Measurements from ENCODE around the gene DHRSX. TPM values are rescaled to one million over a fixed set of nuclear protein-coding genes. Genes with fewer than 3 reads are reported as not detected.
A peak's percentile ranks its signal among the peaks of the same experiment; 100 is the strongest.

DHRSX gene
- total and polyA plus RNA-seq, 7 donors: 5.6 to 19.3 (median 9.6) TPM

GRCh38 chrX:2320089-2320488 lies 180.7 kb downstream of the DHRSX start:
- H3K27me3 ChIP-seq (ENCODE audit: insufficient read depth in 3 of 3, low read length in 2 of 3): no peaks in the 10 kb centered on the region

GRCh38 chrX:2318371-2318770 lies 182.4 kb downstream of the DHRSX start:
- H3K27me3 ChIP-seq (ENCODE audit: insufficient read depth in 3 of 3, low read length in 2 of 3): no peaks in the 10 kb centered on the region
- TF ChIP-seq CTCF (IDR thresholded peaks at IDR 0.05): no peak
- WGBS, 3 donors: 82 to 85% (median 84%) methylated on average over 10 of the region's 10 CpGs
- no peaks in the 10 kb centered on the region for H3K4me1 ChIP-seq
- H3K36me3 ChIP-seq (ENCODE audit: insufficient read depth in 1 of 2, low read depth in 1 of 2): no peaks in the 10 kb centered on the region
- H3K4me3 ChIP-seq: no peak overlapping the region
- DNase-seq (no peak), ATAC-seq (no peak)
- intact Hi-C loops (cut with DNase I): no loop called here
- no peaks in the 10 kb centered on the region for H3K9me3 ChIP-seq
- H3K27ac ChIP-seq: no peak overlapping the region

More at GRCh38 chrX:2320089-2320488, 180.7 kb downstream of the DHRSX start:
- no peaks in the 10 kb centered on the region for H3K36me3 ChIP-seq (ENCODE audit: insufficient read depth in 1 of 2, low read depth in 1 of 2)
- no peak for TF ChIP-seq CTCF (IDR thresholded peaks at IDR 0.05)
- ATAC-seq (no peak), DNase-seq (no peak)
- 95 to 98% (median 97%) methylated on average over 7 of the region's 7 CpGs for WGBS, 3 donors
- peak overlapping the region; percentile 87 for H3K27ac ChIP-seq
- no peaks in the 10 kb centered on the region for H3K9me3 ChIP-seq
- intact Hi-C loops (cut with DNase I): loop anchor here (5.0 to 10.0 kb wide), 4 partner anchors 182 to 1945 kb away; partner anchors contain the start of genes AKAP17A (in 1 of the 2), DHRSX (in 1 of the 2) and ZBED1 (in 1 of the 2)
- H3K4me1 ChIP-seq: no peaks in the 10 kb centered on the region
- peak overlapping the region; percentile 38 for H3K4me3 ChIP-seq

GRCh38 chrX:2317527-2318055 lies 183.2 kb downstream of the DHRSX start:
- no peaks in the 10 kb centered on the region for H3K27me3 ChIP-seq (ENCODE audit: insufficient read depth in 3 of 3, low read length in 2 of 3)
- H3K4me1 ChIP-seq: no peaks in the 10 kb centered on the region
- H3K9me3 ChIP-seq: no peaks in the 10 kb centered on the region
- ATAC-seq (no peak), DNase-seq (no peak)
- no peak for TF ChIP-seq CTCF (IDR thresholded peaks at IDR 0.05)
- H3K4me3 ChIP-seq: no peak overlapping the region
- H3K27ac ChIP-seq: no peak overlapping the region
- WGBS, 3 donors: 82 to 98% (median 85%) methylated on average over 8 of the region's 8 CpGs
- intact Hi-C loops (cut with DNase I): no loop called here
- no peaks in the 10 kb centered on the region for H3K36me3 ChIP-seq (ENCODE audit: insufficient read depth in 1 of 2, low read depth in 1 of 2)

- Histone ChIP-seq H3K36me3 (ENCODE audit: insufficient read depth in 1 of 2, low read depth in 1 of 2) (no peaks in the 10 kb centered on the region), H3K27me3 (ENCODE audit: insufficient read depth in 3 of 3, low read length in 2 of 3) (no peaks in the 10 kb centered on the region), H3K4me3 (no peak overlapping the region), H3K27ac (no peak overlapping the region), H3K9me3 (no peaks in the 10 kb centered on the region), H3K4me1 (no peaks in the 10 kb centered on the region)
- no peak for TF ChIP-seq CTCF (IDR thresholded peaks at IDR 0.05)
- DNase-seq: no peak
- 39 to 52% (median 45%) methylated on average over 4 of the region's 4 CpGs for WGBS, 3 donors
- ATAC-seq: no peak
- intact Hi-C loops (cut with DNase I): no loop called here
Observed at GRCh38 chrX:2316534-2316933, 184.2 kb downstream of the DHRSX start.

- H3K27ac ChIP-seq: no peak overlapping the region
- no peak overlapping the region for H3K4me3 ChIP-seq
- H3K9me3 ChIP-seq: no peaks in the 10 kb centered on the region
- ATAC-seq: no peak
- WGBS, 3 donors: 90 to 94% (median 92%) methylated on average over 5 of the region's 5 CpGs
- H3K27me3 ChIP-seq (ENCODE audit: insufficient read depth in 3 of 3, low read length in 2 of 3): no peaks in the 10 kb centered on the region
- intact Hi-C loops (cut with DNase I): no loop called here
- H3K36me3 ChIP-seq (ENCODE audit: insufficient read depth in 1 of 2, low read depth in 1 of 2): no peaks in the 10 kb centered on the region
- no peak for DNase-seq
- TF ChIP-seq CTCF (IDR thresholded peaks at IDR 0.05): no peak
- H3K4me1 ChIP-seq: no peaks in the 10 kb centered on the region
Observed at GRCh38 chrX:2315434-2315833, 185.3 kb downstream of the DHRSX start.

Measured in psoas muscle (tissue), 8 donors.